Nephron progenitor cell (in vitro differentiated cells): ENCODE data around the gene OR51B6.
"Not testable (repeated sequence)": the region's sequence is repeated elsewhere in the genome, so short reads cannot be mapped to it uniquely, and the experiment has no call there.

Experiments used
- DNase-seq: peaks from one replicate; pipeline ENCODE4 v3.0.0; 2021
- H3K27ac Mint-ChIP-seq: 2 replicates; pipeline ENCODE4 v1.8.0; 2021; ENCODE audit warnings: mild to moderate bottlenecking, moderate library complexity, mixed read lengths
- H3K27me3 Mint-ChIP-seq: 2 replicates; pipeline ENCODE4 v1.8.0; 2021; ENCODE audit warnings: mild to moderate bottlenecking, low read depth, mixed read lengths; ENCODE audit not compliant: poor library complexity
- H3K36me3 Mint-ChIP-seq: 2 replicates; pipeline ENCODE4 v1.8.0; 2021; ENCODE audit warnings: low read depth, mixed read lengths
- H3K4me1 Mint-ChIP-seq: 2 replicates; pipeline ENCODE4 v1.8.0; 2021; ENCODE audit warnings: mixed read lengths
- H3K4me3 Mint-ChIP-seq: 2 replicates; pipeline ENCODE4 v1.8.0; 2021; ENCODE audit warnings: mild to moderate bottlenecking, moderate library complexity, mixed read lengths
- H3K9me3 Mint-ChIP-seq: 2 replicates; pipeline ENCODE4 v1.8.0; 2021; ENCODE audit warnings: mild to moderate bottlenecking, moderate library complexity, mixed read lengths
- CTCF ChIP-seq: fragments of 200-600 bp; sonication (generic); IDR thresholded peaks from 2 replicates; pipeline ENCODE4 v1.5.0; 2021; ENCODE audit warnings: antibody characterized with exemption

OR51B6 gene

GRCh38 chr11:5339771-5340322, 11.5 kb upstream of the OR51B6 start:
- H3K36me3 Mint-ChIP-seq, result no peaks in the 10 kb centered on the region
- H3K4me1 Mint-ChIP-seq, result no peaks in the 10 kb centered on the region
- no peaks in the 10 kb centered on the region for H3K9me3 Mint-ChIP-seq
- no peak for DNase-seq
- H3K27ac Mint-ChIP-seq, result no peak overlapping the region
- TF ChIP-seq CTCF, result no peak
- peaks cover 14% of the 10 kb centered on the region for H3K27me3 Mint-ChIP-seq
- no peak overlapping the region for H3K4me3 Mint-ChIP-seq

- H3K27me3 Mint-ChIP-seq, result peaks cover 10% of the 10 kb centered on the region
- DNase-seq, result no peak
- no peaks in the 10 kb centered on the region for H3K9me3 Mint-ChIP-seq
- H3K4me3 Mint-ChIP-seq, result no peak within 1 kb of the TSS
- no peak within 1 kb of the TSS for H3K27ac Mint-ChIP-seq
- no peak for TF ChIP-seq CTCF
- H3K4me1 Mint-ChIP-seq, result no peaks in the 10 kb centered on the region
- H3K36me3 Mint-ChIP-seq, result no peaks in the 10 kb centered on the region
These were observed 7.6 kb upstream of the OR51B6 start, which contains the start of gene OR51B5 for GRCh38 chr11:5343474-5344335. Gene OR51B5, minus strand, starts transcription at chr11:5343524. Its CDS starts 0 bp downstream, at chr11:5343524.

GRCh38 chr11:5345831-5346230, 5.5 kb upstream of the OR51B6 start:
- no peaks in the 10 kb centered on the region for H3K4me1 Mint-ChIP-seq
- no peaks in the 10 kb centered on the region for H3K36me3 Mint-ChIP-seq
- DNase-seq, result no peak
- H3K27me3 Mint-ChIP-seq, result peaks cover 10% of the 10 kb centered on the region
- H3K4me3 Mint-ChIP-seq, result no peak overlapping the region
- no peak overlapping the region for H3K27ac Mint-ChIP-seq
- no peaks in the 10 kb centered on the region for H3K9me3 Mint-ChIP-seq
- TF ChIP-seq CTCF, result no peak

GRCh38 chr11:5348551-5349194, 2.6 kb upstream of the OR51B6 start:
- Mint-ChIP-seq H3K36me3 (no peaks in the 10 kb centered on the region), H3K27me3 (peaks cover 6% of the 10 kb centered on the region), H3K4me1 (no peaks in the 10 kb centered on the region), H3K9me3 (no peaks in the 10 kb centered on the region), H3K4me3 (no peak overlapping the region), H3K27ac (no peak overlapping the region)
- no peak for TF ChIP-seq CTCF
- DNase-seq, result no peak

GRCh38 chr11:5349550-5349949, 1.8 kb upstream of the OR51B6 start:
- Mint-ChIP-seq H3K36me3 (no peaks in the 10 kb centered on the region), H3K4me3 (no peak overlapping the region), H3K9me3 (no peaks in the 10 kb centered on the region), H3K4me1 (no peaks in the 10 kb centered on the region), H3K27ac (no peak overlapping the region), H3K27me3 (peaks cover 6% of the 10 kb centered on the region)
- no peak for TF ChIP-seq CTCF
- no peak for DNase-seq

GRCh38 chr11:5356031-5356430, 4.7 kb downstream of the OR51B6 start:
- not testable (repeated sequence) for H3K9me3 Mint-ChIP-seq, H3K36me3 Mint-ChIP-seq, H3K27ac Mint-ChIP-seq, DNase-seq, H3K4me1 Mint-ChIP-seq, H3K4me3 Mint-ChIP-seq, H3K27me3 Mint-ChIP-seq
